HCT116 (cell line): ENCODE data around the gene DIAPH3. TPM values are rescaled to one million over a fixed set of nuclear protein-coding genes. Genes with fewer than 3 reads are reported as not detected.

Experiments used
- ATAC-seq: fragments of 200-7000 bp; cut with Tn5 transposase; 2 replicates; pipeline ENCODE4 v1.9.1; 2020; ENCODE audit warnings: mild to moderate bottlenecking, moderate library complexity
- BruUV-seq: library from RNA; stranded (reverse); fragments of 400-500 nt; replicated peaks from 2 replicates; lab custom pipeline; 2021; lab: Mats Ljungman, UMichigan
- CTCF ChIA-PET: fragments of 300-600 bp; sonication (Branson Sonifier 250); formaldehyde crosslinking; loops from one replicate; lab custom pipeline; 2021; ENCODE audit warnings: antibody characterized with exemption; lab: Charles Lee
- POLR2A ChIA-PET: fragments of 300-600, 350-600 bp; sonication (Branson Sonifier 250); formaldehyde crosslinking; loops from one replicate; lab custom pipeline; 2021; ENCODE audit warnings: antibody characterized with exemption; lab: Charles Lee
- RAD21 ChIA-PET, 2 experiments: fragments of 300-600 bp; sonication (Branson Sonifier 250); formaldehyde crosslinking; loops; one replicate each; lab custom pipeline; 2023; ENCODE audit warnings: low total read pairs in 2 of 2; ENCODE audit not compliant: uncharacterized antibody in 2 of 2, unreplicated experiment in 2 of 2, low non-redundant PET in 1 of 2; lab: Charles Lee
- DNase-seq: peaks from one replicate; pipeline ENCODE4 v3.0.0-alpha.2; 2010; ENCODE audit warnings: low read depth, low spot score
- H2AFZ ChIP-seq: fragments of 200-600 bp; shearing (Covaris generic), sonication (generic); 2 replicates; pipeline ENCODE4 v1.6.1; 2017; ENCODE audit warnings: low read depth, mixed run types, mixed read lengths, antibody characterized with exemption, low read length; ENCODE audit not compliant: poor library complexity, severe bottlenecking
- H3K27ac ChIP-seq: 2 replicates; pipeline ENCODE4 v1.5.1; 2012; ENCODE audit warnings: low read depth, low read length
- H3K27me3 ChIP-seq: fragments of 200-600 bp; sonication (generic); 2 replicates; pipeline ENCODE4 v1.6.1; 2016; ENCODE audit warnings: mixed run types, low read length, mixed read lengths; ENCODE audit not compliant: insufficient read depth
- H3K36me3 ChIP-seq, 2 experiments: fragments of 200-500 bp in 1 of 2; fragments of 200-600 bp in 1 of 2; sonication (Bioruptor generic) in 1 of 2; sonication (generic) in 1 of 2; 2 replicates each; pipeline versions ENCODE4 v1.5.1 to v1.6.1; 2014 to 2016; ENCODE audit warnings: low read length in 2 of 2, inconsistent platforms in 1 of 2, mixed read lengths in 1 of 2, mixed run types in 1 of 2; ENCODE audit not compliant: insufficient read depth in 2 of 2, control insufficient read depth in 1 of 2
- H3K4me1 ChIP-seq, 2 experiments: fragments of 200-600 bp in 1 of 2; sonication (generic) in 1 of 2; 2 replicates each; pipeline versions ENCODE4 v1.5.1 to v1.6.1; 2012 to 2017; ENCODE audit warnings: low read length in 2 of 2, inconsistent platforms in 1 of 2, mild to moderate bottlenecking in 1 of 2, mixed read lengths in 1 of 2, mixed run types in 1 of 2, moderate library complexity in 1 of 2; ENCODE audit not compliant: insufficient read depth in 2 of 2, control insufficient read depth in 1 of 2
- H3K4me2 ChIP-seq: fragments of 200-600 bp; sonication (generic); 2 replicates; pipeline ENCODE4 v1.6.1; 2017; ENCODE audit warnings: mixed run types, low read length, mixed read lengths
- H3K4me3 ChIP-seq, 2 experiments: fragments of 200-600 bp in 1 of 2; sonication (generic) in 1 of 2; replicated peaks in 1 of 2; 2 replicates each; pipeline ENCODE4 v1.5.1; 2011 to 2016; ENCODE audit warnings: low read length in 2 of 2, control low read depth in 1 of 2, low read depth in 1 of 2, mild to moderate bottlenecking in 1 of 2, mixed read lengths in 1 of 2, mixed run types in 1 of 2
- H3K79me2 ChIP-seq: fragments of 200-600 bp; sonication (generic); 2 replicates; pipeline ENCODE4 v1.6.1; 2017; ENCODE audit warnings: mild to moderate bottlenecking, mixed run types, low read length, moderate library complexity, mixed read lengths; ENCODE audit not compliant: insufficient read depth
- H3K9ac ChIP-seq: fragments of 200-600 bp; sonication (generic); 2 replicates; pipeline ENCODE4 v1.6.1; 2016; ENCODE audit warnings: low read length, mixed read lengths
- H3K9me2 ChIP-seq: fragments of 200-600 bp; sonication (generic), shearing (Covaris generic); 2 replicates; pipeline ENCODE4 v1.6.1; 2017; ENCODE audit warnings: mixed run types, mild to moderate bottlenecking, moderate library complexity; ENCODE audit not compliant: insufficient read depth
- H3K9me3 ChIP-seq, 2 experiments: fragments of 200-500 bp in 1 of 2; fragments of 200-600 bp in 1 of 2; sonication (Bioruptor generic) in 1 of 2; sonication (generic) in 1 of 2; 2 replicates each; pipeline ENCODE4 v1.6.1; 2014 to 2017; ENCODE audit warnings: low read length in 2 of 2, mixed read lengths in 2 of 2, inconsistent platforms in 1 of 2, low read depth in 1 of 2, mild to moderate bottlenecking in 1 of 2, mixed run types in 1 of 2, moderate library complexity in 1 of 2; ENCODE audit not compliant: control insufficient read depth in 1 of 2, insufficient read depth in 1 of 2
- H4K20me1 ChIP-seq: fragments of 200-600 bp; sonication (generic), shearing (Covaris generic); 2 replicates; pipeline ENCODE4 v1.6.1; 2017; ENCODE audit warnings: mixed run types, mild to moderate bottlenecking, moderate library complexity; ENCODE audit not compliant: insufficient read depth
- CTCF ChIP-seq, 3 experiments: fragments of 200-600 bp in 1 of 3; sonication (generic) in 1 of 3; IDR thresholded peaks in 2 of 3; conservative IDR thresholded peaks in 1 of 3; 2 replicates each; pipeline ENCODE4 v1.5.1; 2012 to 2017; ENCODE audit warnings: low read depth in 2 of 3, low read length in 2 of 3, antibody characterized with exemption in 1 of 3, borderline replicate concordance in 1 of 3, control low read depth in 1 of 3, mild to moderate bottlenecking in 1 of 3, mixed read lengths in 1 of 3, mixed run types in 1 of 3, moderate library complexity in 1 of 3; ENCODE audit not compliant: insufficient read depth in 1 of 3
- EGR1 ChIP-seq: IDR thresholded peaks from 2 replicates; pipeline ENCODE4 v1.6.1; 2012; ENCODE audit warnings: low read depth
- FOSL1 ChIP-seq: IDR thresholded peaks from 2 replicates; pipeline ENCODE4 v1.6.1; 2012; ENCODE audit warnings: low read depth
- JUND ChIP-seq: IDR thresholded peaks from 2 replicates; pipeline ENCODE4 v1.6.1; 2012
- POLR2AphosphoS5 ChIP-seq: IDR thresholded peaks from 2 replicates; pipeline ENCODE4 v1.6.1; 2011; ENCODE audit warnings: mild to moderate bottlenecking, low read depth, low read length, moderate library complexity
- TCF7L2 ChIP-seq: IDR thresholded peaks from 2 replicates; pipeline ENCODE4 v1.7.0; 2011; ENCODE audit warnings: borderline replicate concordance, inconsistent platforms; ENCODE audit not compliant: insufficient read depth, insufficient read length; ENCODE audit errors: extremely low read depth
- YY1 ChIP-seq: IDR thresholded peaks from 2 replicates; pipeline ENCODE4 v1.6.1; 2011; ENCODE audit warnings: low read length, low read depth, moderate library complexity, mild to moderate bottlenecking; ENCODE audit not compliant: insufficient replicate concordance; ENCODE audit errors: extremely low read depth
- ZBTB33 ChIP-seq: IDR thresholded peaks from 2 replicates; pipeline ENCODE4 v1.6.1; 2011; ENCODE audit warnings: mild to moderate bottlenecking, low read length, moderate library complexity; ENCODE audit not compliant: insufficient replicate concordance; ENCODE audit errors: extremely low read depth
- intact Hi-C: fragments of 100-400 bp; cut with micrococcal nuclease; formaldehyde crosslinking; loops from 2 replicates; pipeline ENCODE4 v1.10.0; 2022
- total RNA-seq: library from RNA; stranded (reverse); gene quantifications from one replicate; pipeline ENCODE4 v1.2.1, GENCODE V29; 2021; ENCODE audit not compliant: unreplicated experiment

DIAPH3 gene
- total RNA-seq, 1 experiment from 2014 or later = 22.8 TPM

- H3K27ac ChIP-seq = no peak overlapping the region
- ChIA-PET POLR2A (no interaction called here), CTCF (no interaction called here), RAD21 (no interaction called here)
- BruUV-seq = no TSS peak
- H3K4me2 ChIP-seq = no peak overlapping the region
- no peaks in the 10 kb centered on the region for H3K27me3 ChIP-seq
- no peaks in the 10 kb centered on the region for H3K9me3 ChIP-seq
- H4K20me1 ChIP-seq = no peaks in the 10 kb centered on the region
- no peak for DNase-seq
- no peaks in the 10 kb centered on the region for H3K4me1 ChIP-seq
- TF ChIP-seq CTCF (IDR thresholded peaks at IDR 0.05 in 2 of 3, conservative IDR thresholded peaks at IDR 0.05 in 1 of 3; ENCODE audit: borderline replicate concordance in 1 of 3, insufficient read depth in 1 of 3, low read depth in 2 of 3, low read length in 2 of 3) (no peak), TCF7L2 (no peak), JUND (no peak), FOSL1 (no peak), ZBTB33 (no peak), YY1 (no peak), EGR1 (no peak), POLR2AphosphoS5 (no peak)
- no peak overlapping the region for H2AFZ ChIP-seq
- no peak overlapping the region for H3K4me3 ChIP-seq
- no peaks in the 10 kb centered on the region for H3K9me2 ChIP-seq
- intact Hi-C loops = no loop called here
- no peaks in the 10 kb centered on the region for H3K79me2 ChIP-seq
- no peak overlapping the region for H3K9ac ChIP-seq
- H3K36me3 ChIP-seq = no peaks in the 10 kb centered on the region
- ATAC-seq = no peak
Measured at GRCh38 chr13:59979589-59979988, 184.1 kb downstream of the DIAPH3 start.
